Cardiac muscle cell (in vitro differentiated cells and primary cell): ENCODE data around the gene TET3. TPM values are rescaled to one million over a fixed set of nuclear protein-coding genes. Genes with fewer than 3 reads are reported as not detected.

Source experiments
- DNase-seq, 2 donors: peaks; one replicate each; pipeline versions ENCODE4 v3.0.0 to v3.0.0-alpha.2; 2010 to 2017; ENCODE audit warnings: low read depth in 1 of 2, low spot score in 1 of 2
- H3K27ac ChIP-seq: fragments of 200-600 bp; sonication (generic); 2 replicates; pipeline ENCODE4 v1.5.1; 2016
- H3K27me3 ChIP-seq: fragments of 200-600 bp; sonication (generic); 2 replicates; pipeline ENCODE4 v1.6.0; 2016; ENCODE audit warnings: control low read depth
- H3K36me3 ChIP-seq: fragments of 200-600 bp; sonication (generic); 2 replicates; pipeline ENCODE4 v1.5.1; 2016; ENCODE audit warnings: control low read depth
- H3K4me1 ChIP-seq: fragments of 200-600 bp; sonication (generic); 2 replicates; pipeline ENCODE4 v1.8.1; 2017; ENCODE audit warnings: low read depth, mild to moderate bottlenecking, mixed run types
- H3K4me3 ChIP-seq: fragments of 200-600 bp; sonication (generic); 2 replicates; pipeline ENCODE4 v1.5.1; 2016; ENCODE audit warnings: mild to moderate bottlenecking
- H3K9me3 ChIP-seq: fragments of 200-600 bp; sonication (generic); 2 replicates; pipeline ENCODE4 v1.5.1; 2017; ENCODE audit warnings: low read depth, mild to moderate bottlenecking, control low read depth
- CTCF ChIP-seq: IDR thresholded peaks from 2 replicates; pipeline ENCODE4 v1.5.1; 2012; ENCODE audit warnings: low read depth, mild to moderate bottlenecking, low read length
- polyA plus RNA-seq: library from polyadenylated mRNA; unstranded; fragments of >200 nt; fragmentation: Nextera tagmentation; extraction: Ambion mirVana; gene quantifications from 2 replicates; pipeline ENCODE4 v1.2.1, GENCODE V29; 2016
- total RNA-seq: library from RNA; depleted of rRNA; stranded (reverse); fragments of >200 nt; gene quantifications from 2 replicates; pipeline ENCODE4 v1.2.3, GENCODE V29; 2016

TET3 gene
- total and polyA plus RNA-seq, 2 experiments from 2014 or later, result 2.9 to 10.2 TPM

DNA sequence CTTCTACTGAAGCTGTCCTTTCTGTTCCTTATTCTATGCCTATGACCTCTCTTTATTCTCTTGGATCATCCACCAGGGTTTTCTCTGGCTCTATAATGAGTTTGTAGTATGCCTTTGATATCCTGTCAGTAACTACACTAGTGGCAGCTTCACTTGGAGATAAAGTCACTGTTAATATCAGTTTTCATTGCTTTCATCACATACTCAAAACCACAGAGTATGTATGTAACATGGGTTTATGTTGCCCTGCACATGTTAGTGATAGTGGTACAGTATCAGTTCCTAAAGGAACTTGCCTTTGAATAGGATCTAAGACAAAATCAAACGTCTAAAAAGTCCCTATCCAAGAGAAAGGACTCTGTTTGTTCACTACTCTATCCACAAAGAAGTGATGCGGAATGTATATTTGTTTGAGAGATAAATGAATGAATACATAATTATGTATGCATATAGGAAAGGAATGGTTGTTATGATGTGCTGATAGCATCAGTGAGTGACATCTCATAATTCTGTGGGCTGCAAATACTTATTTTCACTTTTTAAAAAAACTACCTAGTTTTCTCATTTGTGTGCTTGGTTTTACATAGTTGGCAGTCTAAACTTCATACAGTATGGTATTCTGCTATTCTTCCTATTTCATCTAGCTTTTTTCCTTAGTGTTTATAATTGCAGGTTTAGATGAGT, 45.1 kb downstream of the TET3 start:
- H3K4me1 ChIP-seq, result peaks cover 5% of the 10 kb centered on the region
- H3K27ac ChIP-seq, result no peak overlapping the region
- H3K9me3 ChIP-seq, result no peaks in the 10 kb centered on the region
- no peak overlapping the region for H3K4me3 ChIP-seq
- no peak for DNase-seq
- TF ChIP-seq CTCF, result no peak
- no peaks in the 10 kb centered on the region for H3K36me3 ChIP-seq
- no peaks in the 10 kb centered on the region for H3K27me3 ChIP-seq

GRCh38 chr2:74031221-74031620, 46.5 kb downstream of the TET3 start:
- no peak for DNase-seq
- H3K9me3 ChIP-seq, result no peaks in the 10 kb centered on the region
- no peak overlapping the region for H3K27ac ChIP-seq
- peaks cover 5% of the 10 kb centered on the region for H3K4me1 ChIP-seq
- TF ChIP-seq CTCF, result no peak
- H3K4me3 ChIP-seq, result no peak overlapping the region
- no peaks in the 10 kb centered on the region for H3K36me3 ChIP-seq
- H3K27me3 ChIP-seq, result no peaks in the 10 kb centered on the region

DNA sequence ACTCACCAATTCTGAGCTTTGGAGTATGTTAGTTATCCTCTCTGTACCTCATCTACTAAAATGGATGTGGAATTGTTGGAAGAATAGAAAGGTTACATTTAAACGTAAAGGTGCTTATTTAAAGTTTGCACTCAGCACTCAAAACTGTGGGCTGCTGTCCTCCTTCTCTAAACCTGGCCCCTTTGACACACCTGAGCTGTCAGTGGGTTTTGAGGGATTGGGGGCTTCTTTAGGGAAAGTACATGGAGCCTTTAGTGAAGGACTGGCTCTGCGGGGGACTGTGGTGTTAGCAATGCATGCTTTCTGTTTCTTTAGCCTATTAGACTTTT, 47.2 kb downstream of the TET3 start:
- DNase-seq, result no peak
- Histone ChIP-seq H3K4me3 (no peak overlapping the region), H3K4me1 (peaks cover 5% of the 10 kb centered on the region), H3K27ac (peak overlapping the region; percentile 59), H3K27me3 (no peaks in the 10 kb centered on the region), H3K36me3 (no peaks in the 10 kb centered on the region), H3K9me3 (no peaks in the 10 kb centered on the region)
- TF ChIP-seq CTCF, result no peak

GRCh38 chr2:74033375-74033774, 48.7 kb downstream of the TET3 start:
- H3K27ac ChIP-seq, result no peak overlapping the region
- no peaks in the 10 kb centered on the region for H3K27me3 ChIP-seq
- no peaks in the 10 kb centered on the region for H3K36me3 ChIP-seq
- H3K9me3 ChIP-seq, result no peaks in the 10 kb centered on the region
- H3K4me3 ChIP-seq, result no peak overlapping the region
- H3K4me1 ChIP-seq, result peaks cover 5% of the 10 kb centered on the region
- DNase-seq, result no peak
- TF ChIP-seq CTCF, result no peak

Other genes with a start within 250 kb of the TET3 start
- gene TPRKB, start 247.6 kb upstream of the TET3 start, total RNA-seq, result 12.9 and 28.9 TPM in 2 replicates
- 47.7 and 63.1 TPM in 2 replicates for gene TPRKB, start 247.6 kb upstream of the TET3 start, polyA plus RNA-seq
- 15.2 and 16.9 TPM in 2 replicates for gene DUSP11, start 204.8 kb upstream of the TET3 start, total RNA-seq
- 22.2 and 31.6 TPM in 2 replicates for gene DUSP11, start 204.8 kb upstream of the TET3 start, polyA plus RNA-seq
- 0.18 TPM in 1 of 2 replicates, not detected in the other for gene C2orf78, start 200.7 kb upstream of the TET3 start, total RNA-seq
- not detected in 2 replicates for gene C2orf78, start 200.7 kb upstream of the TET3 start, polyA plus RNA-seq
- 24.8 and 31.9 TPM in 2 replicates for gene STAMBP, start 155.9 kb upstream of the TET3 start, total RNA-seq
- 35.7 and 49.3 TPM in 2 replicates for gene STAMBP, start 155.9 kb upstream of the TET3 start, polyA plus RNA-seq
- gene ACTG2, start 91.9 kb upstream of the TET3 start, total RNA-seq, result 0.42 and 4.0 TPM in 2 replicates
- 0.55 and 6.9 TPM in 2 replicates for gene ACTG2, start 91.9 kb upstream of the TET3 start, polyA plus RNA-seq
- gene DGUOK, start 58.0 kb upstream of the TET3 start, total RNA-seq, result 51.9 and 68.9 TPM in 2 replicates
- gene DGUOK, start 58.0 kb upstream of the TET3 start, polyA plus RNA-seq, result 127 and 130 TPM in 2 replicates
- 27.0 and 97.0 TPM in 2 replicates for gene BOLA3, start 163.0 kb downstream of the TET3 start, total RNA-seq
- gene BOLA3, start 163.0 kb downstream of the TET3 start, polyA plus RNA-seq, result 54.6 and 124 TPM in 2 replicates
- gene MOB1A, start 194.0 kb downstream of the TET3 start, total RNA-seq, result 43.3 and 60.4 TPM in 2 replicates
- gene MOB1A, start 194.0 kb downstream of the TET3 start, polyA plus RNA-seq, result 32.8 and 64.0 TPM in 2 replicates
- 15.6 and 21.2 TPM in 2 replicates for gene MTHFD2, start 213.7 kb downstream of the TET3 start, total RNA-seq
- gene MTHFD2, start 213.7 kb downstream of the TET3 start, polyA plus RNA-seq, result 21.1 and 24.3 TPM in 2 replicates